Activated CD4-positive, alpha-beta memory T cell treated with anti-CD3 and anti-CD28 coated beads, Interleukin-2, amount 10 ng/mL, durations not matched to agents 7 days and 5 days (primary cell): ENCODE results near the gene BAX. TPM values are rescaled to one million over a fixed set of nuclear protein-coding genes. Genes with fewer than 3 reads are reported as not detected.

Source experiments
- CTCF ChIA-PET: fragments of 350-600 bp; sonication (Branson Sonifier 250); formaldehyde crosslinking; loops from one replicate; lab custom pipeline; 2021; ENCODE audit warnings: antibody characterized with exemption, inconsistent platforms; lab: Charles Lee
- POLR2A ChIA-PET: fragments of 350-600 bp; sonication (Branson Sonifier 250); formaldehyde crosslinking; loops from one replicate; lab custom pipeline; 2021; ENCODE audit warnings: antibody characterized with exemption; lab: Charles Lee
- DNase-seq: peaks from one replicate; pipeline ENCODE4 v3.0.0-alpha.2; 2020
- H3K27ac Mint-ChIP-seq: one replicate; pipeline ENCODE4 v1.8.0; 2021; ENCODE audit warnings: mild to moderate bottlenecking, mixed read lengths
- H3K27me3 Mint-ChIP-seq: one replicate; pipeline ENCODE4 v1.8.0; 2021; ENCODE audit warnings: mixed read lengths
- H3K36me3 Mint-ChIP-seq: one replicate; pipeline ENCODE4 v1.8.0; 2021; ENCODE audit warnings: low read depth, mixed read lengths
- H3K4me1 Mint-ChIP-seq: one replicate; pipeline ENCODE4 v1.8.0; 2021; ENCODE audit warnings: mixed read lengths
- H3K4me3 Mint-ChIP-seq: one replicate; pipeline ENCODE4 v1.8.0; 2021; ENCODE audit warnings: mild to moderate bottlenecking, mixed read lengths
- H3K9me3 Mint-ChIP-seq: one replicate; pipeline ENCODE4 v1.8.0; 2021; ENCODE audit warnings: mixed read lengths
- total RNA-seq, 2 experiments: library from RNA; stranded (reverse); gene quantifications; one replicate each; pipeline ENCODE4 v1.2.3, GENCODE V29; 2021

Gene BAX
- total RNA-seq, 2 experiments from 2014 or later: 255 to 258 TPM

DNA sequence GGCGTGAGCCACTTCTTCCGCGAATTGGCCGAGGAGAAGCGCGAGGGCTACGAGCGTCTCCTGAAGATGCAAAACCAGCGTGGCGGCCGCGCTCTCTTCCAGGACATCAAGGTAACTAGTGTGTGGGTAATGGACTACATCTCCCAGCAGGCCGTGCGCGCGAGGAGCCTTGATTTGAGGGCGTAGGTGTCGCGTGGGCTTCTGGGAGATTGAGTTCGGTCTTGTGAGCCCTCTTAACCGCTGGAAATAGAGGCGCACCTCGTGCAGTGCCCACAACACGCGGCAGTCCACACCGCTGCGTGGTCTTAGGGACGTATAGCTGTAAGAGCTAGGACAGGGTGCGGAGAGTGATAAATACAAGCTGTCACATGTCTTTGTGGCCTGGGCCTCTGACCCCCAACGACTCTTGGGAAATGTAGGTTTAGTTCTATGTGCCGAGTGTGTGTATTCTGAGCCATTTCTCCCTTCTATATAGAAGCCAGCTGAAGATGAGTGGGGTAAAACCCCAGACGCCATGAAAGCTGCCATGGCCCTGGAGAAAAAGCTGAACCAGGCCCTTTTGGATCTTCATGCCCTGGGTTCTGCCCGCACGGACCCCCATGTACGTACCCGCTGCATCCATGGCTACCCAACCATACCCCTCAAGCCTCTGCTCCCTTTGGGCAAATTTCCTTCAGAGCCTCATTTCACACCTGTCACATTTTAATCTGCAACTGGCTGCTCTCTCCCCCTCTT is 11.3 kb downstream of the BAX start:
- Mint-ChIP-seq H3K27me3 (no peaks in the 10 kb centered on the region), H3K4me3 (peak overlapping the region; percentile 92), H3K36me3 (peaks cover 59% of the 10 kb centered on the region), H3K4me1 (peaks cover 70% of the 10 kb centered on the region), H3K9me3 (no peaks in the 10 kb centered on the region), H3K27ac (peak overlapping the region; percentile 94)
- DNase-seq: peak; percentile 92
- ChIA-PET CTCF (interaction anchor here (0.9 to 3.6 kb wide), 10 partner anchors 12 to 178 kb away, joined by 3 to 28 read pairs (median 4); partner anchors contain the start of genes BAX, GYS1, PPP1R15A and RUVBL2), POLR2A (interaction anchor here (0.8 to 4.8 kb wide), 12 partner anchors 9 to 603 kb away, joined by 3 to 53 read pairs (median 4); partner anchors contain the start of genes BAX, CA11, GYS1 and NUCB1)

DNA sequence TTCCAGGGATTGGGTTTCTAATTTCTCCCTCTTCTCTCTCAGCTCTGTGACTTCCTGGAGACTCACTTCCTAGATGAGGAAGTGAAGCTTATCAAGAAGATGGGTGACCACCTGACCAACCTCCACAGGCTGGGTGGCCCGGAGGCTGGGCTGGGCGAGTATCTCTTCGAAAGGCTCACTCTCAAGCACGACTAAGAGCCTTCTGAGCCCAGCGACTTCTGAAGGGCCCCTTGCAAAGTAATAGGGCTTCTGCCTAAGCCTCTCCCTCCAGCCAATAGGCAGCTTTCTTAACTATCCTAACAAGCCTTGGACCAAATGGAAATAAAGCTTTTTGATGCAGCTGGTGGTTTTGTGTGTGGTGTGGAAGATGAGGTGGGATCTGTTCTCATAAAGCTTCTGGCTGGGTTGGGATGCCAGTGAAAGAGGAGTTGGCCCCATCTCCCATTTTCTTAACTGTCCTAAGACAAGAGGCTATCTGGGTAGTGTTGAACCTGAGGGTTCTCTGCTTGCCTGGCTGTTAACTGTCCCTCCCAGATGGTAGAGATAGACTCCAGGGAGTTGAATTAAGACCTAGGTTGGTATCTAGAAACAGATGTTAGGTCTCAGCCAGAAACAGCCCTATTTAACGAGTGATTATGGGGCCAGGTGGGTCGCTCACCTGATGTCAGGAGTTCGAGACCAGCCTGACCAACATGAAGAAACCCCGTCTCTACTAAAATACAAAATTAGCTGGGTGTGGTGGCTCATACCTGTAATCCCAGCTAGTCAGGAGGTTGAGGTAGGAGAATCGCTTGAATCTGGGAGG is 12.1 kb downstream of the BAX start:
- Mint-ChIP-seq H3K4me3 (peak overlapping the region; percentile 92), H3K27ac (peak overlapping the region; percentile 94), H3K9me3 (no peaks in the 10 kb centered on the region), H3K36me3 (peaks cover 56% of the 10 kb centered on the region), H3K27me3 (no peaks in the 10 kb centered on the region), H3K4me1 (peaks cover 64% of the 10 kb centered on the region)
- ChIA-PET CTCF (interaction anchor here (0.9 to 3.6 kb wide), 9 partner anchors 13 to 179 kb away, joined by 4 to 28 read pairs (median 5); partner anchors contain the start of genes BAX, GYS1, PPP1R15A and RUVBL2), POLR2A (interaction anchor here (0.8 to 4.8 kb wide), 14 partner anchors 9 to 321 kb away, joined by 3 to 53 read pairs (median 6); partner anchors contain the start of genes BAX, CA11, GYS1 and NUCB1)
- DNase-seq: no peak

DNA sequence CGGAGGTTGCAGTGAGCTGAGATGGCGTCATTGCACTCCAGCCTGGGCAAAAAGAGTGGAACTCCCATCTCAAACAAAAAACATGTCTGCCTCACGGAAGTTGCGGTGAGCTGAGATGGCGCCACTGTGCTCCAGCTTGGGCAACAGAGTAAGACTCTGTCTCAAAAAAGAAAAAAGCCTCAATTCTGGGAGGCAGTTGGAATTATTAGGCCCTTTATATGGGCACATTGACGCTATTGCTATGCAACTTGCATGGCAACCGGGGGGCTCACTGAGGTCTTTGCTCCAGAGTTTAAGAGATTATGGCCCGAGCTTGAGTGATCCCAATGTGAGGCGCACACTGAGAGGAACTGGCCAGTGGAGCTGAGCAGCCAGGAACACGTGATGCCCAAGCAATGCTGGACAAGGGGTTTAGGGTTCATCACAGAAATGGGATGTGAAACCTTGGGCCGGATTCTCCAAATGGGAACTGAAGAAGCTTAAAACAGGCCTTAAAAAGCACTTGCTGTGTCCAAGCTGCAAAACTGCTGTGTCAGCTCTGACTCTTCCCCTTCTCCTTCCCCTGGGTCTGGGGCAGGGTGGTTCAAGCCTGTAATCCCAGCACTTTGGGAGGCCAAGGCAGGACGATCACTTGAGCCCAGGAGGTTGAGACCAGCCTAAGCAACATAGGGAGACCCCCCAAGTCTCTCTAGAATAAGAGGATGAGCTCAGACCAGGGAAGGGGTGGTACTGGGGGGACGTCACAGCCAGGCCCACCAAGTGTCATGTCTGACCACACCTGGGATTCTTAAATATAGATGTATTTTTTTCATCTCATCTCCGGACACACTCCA is 12.9 kb downstream of the BAX start:
- Mint-ChIP-seq H3K9me3 (no peaks in the 10 kb centered on the region), H3K36me3 (peaks cover 49% of the 10 kb centered on the region), H3K4me1 (peaks cover 56% of the 10 kb centered on the region), H3K27me3 (no peaks in the 10 kb centered on the region), H3K27ac (no peak overlapping the region), H3K4me3 (peak overlapping the region; percentile 92)
- POLR2A ChIA-PET: interaction anchor here (1.1 to 4.8 kb wide), 5 partner anchors 9 to 95 kb away, joined by 3 to 31 read pairs (median 9); partner anchors contain the start of genes GYS1, NUCB1, PPP1R15A and RUVBL2
- CTCF ChIA-PET: interaction anchor here (1.2 to 3.6 kb wide), 5 partner anchors 26 to 180 kb away, joined by 4 to 28 read pairs (median 5); partner anchors contain the start of genes GYS1 and RUVBL2
- no peak for DNase-seq

DNA sequence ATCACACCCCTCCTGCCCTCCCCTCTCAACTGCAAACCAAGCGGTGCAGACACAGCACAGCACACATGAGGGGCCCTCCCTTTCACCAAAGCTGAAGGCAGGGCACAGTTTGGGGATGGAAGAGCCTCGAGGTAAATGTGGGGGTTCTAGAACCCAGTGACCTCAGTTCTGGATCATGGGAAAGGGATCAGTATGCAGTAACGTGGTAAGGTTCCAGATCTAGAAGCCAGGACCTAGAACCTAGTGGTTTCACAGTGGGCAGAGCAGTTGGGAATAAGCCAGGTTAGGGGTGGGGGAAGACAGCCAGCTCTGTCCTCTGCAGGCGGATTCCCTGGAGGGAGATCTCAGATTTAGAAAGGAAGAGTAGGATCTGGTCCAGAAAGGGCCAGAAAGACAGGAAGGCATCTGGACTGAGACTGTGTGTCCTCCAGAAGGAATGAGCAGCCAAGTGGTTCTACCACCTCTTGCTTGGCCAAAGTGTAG is 13.5 kb downstream of the BAX start:
- peaks cover 49% of the 10 kb centered on the region for H3K4me1 Mint-ChIP-seq
- no peak for DNase-seq
- peak overlapping the region; percentile 11 for H3K27ac Mint-ChIP-seq
- H3K9me3 Mint-ChIP-seq: no peaks in the 10 kb centered on the region
- H3K4me3 Mint-ChIP-seq: no peak overlapping the region
- H3K27me3 Mint-ChIP-seq: no peaks in the 10 kb centered on the region
- ChIA-PET CTCF (interaction anchor here (1.2 to 3.6 kb wide), 3 partner anchors 26 to 173 kb away, joined by 4 to 28 read pairs (median 5); partner anchors contain the start of genes GYS1 and RUVBL2), POLR2A (interaction anchor here (1.1 to 4.8 kb wide), 5 partner anchors 9 to 96 kb away, joined by 3 to 31 read pairs (median 9); partner anchors contain the start of genes GYS1, NUCB1, PPP1R15A and RUVBL2)
- peaks cover 53% of the 10 kb centered on the region for H3K36me3 Mint-ChIP-seq

DNA sequence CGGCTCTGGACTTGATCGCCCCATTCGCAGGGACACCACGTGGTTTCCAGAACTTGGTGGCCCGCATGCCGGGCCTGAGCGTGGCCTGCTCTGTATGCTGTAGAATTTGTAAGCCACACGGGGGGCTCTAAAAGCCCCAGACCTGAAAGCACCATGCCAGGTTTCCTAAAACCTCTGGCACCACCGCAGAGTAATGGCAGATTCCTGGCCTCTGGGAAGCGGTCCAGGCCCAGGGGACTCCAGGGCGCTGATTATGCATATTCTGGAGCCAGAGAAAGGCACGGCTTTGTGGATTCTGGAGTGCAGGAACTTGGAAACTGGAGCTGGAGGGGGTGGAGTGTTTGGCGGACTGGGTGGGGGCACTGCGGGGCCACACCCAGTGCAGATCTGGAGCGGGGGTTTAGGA is 14.1 kb downstream of the BAX start:
- Mint-ChIP-seq H3K9me3 (no peaks in the 10 kb centered on the region), H3K27me3 (no peaks in the 10 kb centered on the region), H3K4me1 (peaks cover 44% of the 10 kb centered on the region), H3K4me3 (no peak overlapping the region), H3K27ac (no peak overlapping the region), H3K36me3 (peaks cover 53% of the 10 kb centered on the region)
- DNase-seq: no peak
- ChIA-PET CTCF (interaction anchor here (3.6 kb wide), 1 partner anchor 25 kb away, joined by 28 read pairs; the partner anchor contains the start of genes GYS1 and RUVBL2), POLR2A (interaction anchor here (0.8 to 2.0 kb wide), 2 partner anchors 24 to 96 kb away, joined by 4 read pairs; partner anchors contain the start of genes GYS1 and PPP1R15A)

DNA sequence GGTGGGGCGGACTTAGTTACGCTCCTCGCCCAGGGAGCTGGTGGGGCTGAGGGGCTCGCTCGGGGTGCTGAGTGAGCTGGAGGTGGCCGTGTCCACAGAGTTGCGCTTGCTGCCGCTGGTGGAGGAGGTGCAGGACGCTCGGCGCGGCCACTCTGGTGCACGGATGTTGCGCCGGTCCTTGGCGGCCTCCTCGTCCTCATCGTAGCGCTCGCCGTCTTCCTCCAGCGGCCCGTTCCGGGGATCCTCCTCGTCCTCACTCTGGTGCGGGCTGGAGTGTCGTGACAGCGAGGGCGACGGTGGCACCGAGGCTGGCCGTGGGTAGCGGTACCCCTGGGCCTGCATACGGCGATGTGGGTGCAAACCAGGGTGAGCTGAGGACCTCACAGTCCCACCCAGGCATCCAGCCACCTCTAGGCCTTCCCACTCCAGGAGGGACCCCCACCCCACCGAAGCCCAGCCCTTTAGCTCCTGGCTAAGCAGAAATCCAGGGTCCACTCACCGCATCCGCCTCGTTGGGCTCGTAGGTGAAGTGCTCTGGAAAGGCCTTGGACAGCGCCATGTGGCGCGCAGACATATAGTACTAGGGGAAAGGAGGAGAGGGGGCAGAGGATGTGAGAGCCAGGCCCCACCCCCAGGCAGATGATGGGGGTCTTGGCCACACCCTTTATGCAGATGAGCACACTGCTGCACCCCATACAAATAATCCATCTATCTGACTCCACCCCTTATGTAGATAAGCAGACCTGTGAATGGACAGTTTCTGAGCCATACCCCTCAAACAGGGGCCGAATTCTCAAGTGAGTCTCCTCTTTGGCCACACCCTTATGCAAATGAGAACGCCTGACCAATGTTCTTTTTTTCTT is 14.8 kb downstream of the BAX start:
- H3K27me3 Mint-ChIP-seq: no peaks in the 10 kb centered on the region
- H3K27ac Mint-ChIP-seq: no peak overlapping the region
- H3K4me3 Mint-ChIP-seq: no peak overlapping the region
- H3K9me3 Mint-ChIP-seq: no peaks in the 10 kb centered on the region
- ChIA-PET POLR2A (interaction anchor here (0.8 to 1.8 kb wide), 5 partner anchors 8 to 127 kb away, joined by 3 to 9 read pairs (median 5); partner anchors contain the start of genes GYS1 and PPP1R15A), CTCF (interaction anchor here (0.9 to 11.4 kb wide), 17 partner anchors 10 to 187 kb away, joined by 3 to 103 read pairs (median 6); partner anchors contain the start of genes BAX, GYS1, HSD17B14 and RUVBL2)
- peaks cover 37% of the 10 kb centered on the region for H3K4me1 Mint-ChIP-seq
- H3K36me3 Mint-ChIP-seq: peaks cover 49% of the 10 kb centered on the region
- no peak for DNase-seq

DNA sequence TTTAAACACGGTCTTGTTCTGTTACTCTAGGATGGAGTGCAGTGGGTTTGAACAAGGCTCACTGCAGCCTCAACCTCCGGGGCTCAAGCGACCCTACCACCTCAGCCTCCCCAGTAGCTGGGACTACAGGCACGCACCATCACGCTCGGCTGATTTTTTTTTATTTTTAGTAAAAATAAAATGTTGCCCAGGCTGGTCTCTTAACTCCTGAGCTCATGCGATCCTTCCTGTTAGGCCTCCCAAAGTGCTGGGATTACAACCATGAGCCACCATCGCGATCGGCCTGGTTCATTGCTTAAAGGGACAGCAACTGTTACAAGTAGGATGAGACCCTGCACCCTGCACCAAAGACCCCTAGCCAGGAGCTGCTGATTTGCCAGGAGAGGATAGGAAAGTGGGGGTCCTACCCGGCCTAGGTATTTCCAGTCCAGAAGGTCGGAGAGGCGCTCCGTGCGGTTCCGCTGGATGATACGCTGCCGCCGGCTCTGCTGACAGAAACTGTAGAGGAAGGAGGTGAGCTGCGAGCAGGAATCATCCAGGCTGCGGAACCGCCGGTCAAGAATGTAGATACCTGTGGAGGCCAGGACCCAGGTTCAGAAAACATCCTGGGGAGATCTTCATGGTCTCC is 15.6 kb downstream of the BAX start:
- Mint-ChIP-seq H3K36me3 (peaks cover 47% of the 10 kb centered on the region), H3K4me1 (peaks cover 30% of the 10 kb centered on the region), H3K9me3 (no peaks in the 10 kb centered on the region), H3K4me3 (no peak overlapping the region), H3K27me3 (no peaks in the 10 kb centered on the region), H3K27ac (no peak overlapping the region)
- no peak for DNase-seq
- POLR2A ChIA-PET: interaction anchor here (0.6 to 1.8 kb wide), 12 partner anchors 9 to 324 kb away, joined by 3 to 9 read pairs (median 4); partner anchors contain the start of genes BAX, CA11, GYS1 and PPP1R15A
- CTCF ChIA-PET: interaction anchor here (0.5 to 11.4 kb wide), 32 partner anchors 9 to 324 kb away, joined by 3 to 103 read pairs (median 4); partner anchors contain the start of genes BAX, BCAT2, CA11 and DHDH

DNA sequence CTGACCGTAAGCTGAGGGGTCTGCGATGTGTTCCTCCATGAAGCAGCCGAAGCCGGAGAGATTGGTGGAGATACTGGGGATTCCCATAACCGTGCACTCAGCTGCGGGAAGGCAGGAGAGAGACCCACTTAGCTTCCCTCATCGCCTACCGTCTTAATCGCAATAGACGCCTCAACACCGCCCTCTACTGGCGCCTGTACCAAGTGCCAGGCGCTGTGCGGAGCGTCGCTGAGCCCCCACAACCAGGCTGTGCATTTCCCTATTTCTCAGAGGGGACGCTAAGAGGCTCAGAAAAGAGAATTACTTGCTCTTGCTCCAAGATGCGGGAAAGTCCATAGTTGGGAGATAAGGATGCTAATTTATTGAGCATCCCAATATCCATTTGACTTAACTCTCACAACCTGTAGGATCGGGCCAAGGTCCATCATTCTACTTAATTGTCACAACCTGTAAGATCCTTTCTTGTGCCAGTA is 16.3 kb downstream of the BAX start:
- peak; percentile 81 for DNase-seq
- POLR2A ChIA-PET: interaction anchor here (0.6 to 1.8 kb wide), 11 partner anchors 9 to 325 kb away, joined by 3 to 9 read pairs (median 5); partner anchors contain the start of genes BAX, CA11, GYS1 and PPP1R15A
- peaks cover 41% of the 10 kb centered on the region for H3K36me3 Mint-ChIP-seq
- H3K4me1 Mint-ChIP-seq: peaks cover 27% of the 10 kb centered on the region
- H3K27me3 Mint-ChIP-seq: no peaks in the 10 kb centered on the region
- CTCF ChIA-PET: interaction anchor here (0.5 to 11.4 kb wide), 30 partner anchors 9 to 325 kb away, joined by 3 to 103 read pairs (median 5); partner anchors contain the start of genes BAX, BCAT2, CA11 and DHDH
- H3K27ac Mint-ChIP-seq: no peak overlapping the region
- no peaks in the 10 kb centered on the region for H3K9me3 Mint-ChIP-seq
- H3K4me3 Mint-ChIP-seq: no peak overlapping the region

DNA sequence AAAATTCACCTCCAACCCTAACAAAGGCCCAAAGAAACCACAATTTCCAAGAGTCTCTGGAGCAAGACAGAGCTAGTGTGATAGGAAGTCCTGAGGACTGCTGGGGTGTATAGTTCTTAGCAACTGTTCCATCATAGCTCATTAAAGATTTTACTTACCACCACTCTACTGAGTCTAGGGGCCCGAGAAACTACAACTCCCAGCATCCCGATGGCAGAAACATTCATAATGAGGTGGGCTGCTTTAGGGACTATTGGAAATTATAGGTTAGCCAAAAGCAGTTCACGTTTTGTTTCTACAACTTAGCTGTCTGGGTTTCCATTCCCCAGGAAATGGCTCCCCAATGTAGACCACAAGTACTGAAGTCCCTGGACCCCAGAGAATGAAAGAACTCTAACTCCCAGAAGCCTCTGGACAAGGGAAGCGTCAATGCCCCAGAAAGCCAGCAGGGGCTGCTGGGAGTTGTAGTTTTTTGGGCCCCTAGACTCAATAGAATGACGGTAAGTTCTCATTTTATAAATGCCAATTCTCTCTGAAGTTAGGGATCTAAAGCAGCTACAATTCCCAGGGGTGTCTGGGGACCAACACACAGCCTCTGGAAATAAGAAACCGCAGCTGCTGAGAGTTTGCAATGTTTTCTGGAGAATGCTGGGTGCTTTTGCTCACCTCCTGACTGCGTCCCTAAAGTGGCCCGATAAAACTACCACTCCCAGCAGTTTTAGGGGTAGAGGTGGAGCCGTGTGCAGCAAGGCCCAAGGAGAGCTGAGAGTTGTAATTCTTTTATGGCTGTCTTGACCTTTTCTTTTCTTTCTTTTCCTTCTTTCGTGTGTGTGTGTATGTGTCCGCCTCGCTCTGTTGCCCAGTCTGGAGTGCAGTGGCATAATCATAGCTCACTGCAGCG is 21.5 kb downstream of the BAX start:
- H3K9me3 Mint-ChIP-seq: no peaks in the 10 kb centered on the region
- no peaks in the 10 kb centered on the region for H3K27me3 Mint-ChIP-seq
- H3K27ac Mint-ChIP-seq: no peak overlapping the region
- peaks cover 22% of the 10 kb centered on the region for H3K36me3 Mint-ChIP-seq
- ChIA-PET POLR2A (interaction anchor here (0.7 to 2.2 kb wide), 8 partner anchors 9 to 76 kb away, joined by 3 to 11 read pairs (median 6); partner anchors contain the start of genes BAX, FTL, GYS1 and RUVBL2), CTCF (interaction anchor here (0.7 to 11.4 kb wide), 6 partner anchors 17 to 872 kb away, joined by 3 to 103 read pairs (median 4); partner anchors contain the start of genes GYS1 and RUVBL2)
- H3K4me3 Mint-ChIP-seq: no peak overlapping the region
- peak; percentile 48 for DNase-seq
- H3K4me1 Mint-ChIP-seq: peaks cover 6% of the 10 kb centered on the region
